ENCODE results near the gene DAW1.

GRCh38 chr2:227826563-227826962, 44.9 kb upstream of the DAW1 start:
- TF ChIP-seq CTCF (IDR thresholded peaks at IDR 0.05 in 2 of 3, conservative IDR thresholded peaks at IDR 0.05 in 1 of 3; ENCODE audit: borderline replicate concordance in 1 of 3, insufficient read depth in 1 of 3, low read depth in 2 of 3, low read length in 2 of 3) (no peak), POLR2AphosphoS5 (IDR thresholded peaks at IDR 0.05; ENCODE audit: low read depth, low read length) (no peak), SIN3A (IDR thresholded peaks at IDR 0.05; ENCODE audit: low read depth) (no peak), POLR2A (IDR thresholded peaks at IDR 0.05; ENCODE audit: borderline replicate concordance, extremely low read depth, insufficient read depth, insufficient read length) (no peak), EZH2phosphoT487 (IDR thresholded peaks at IDR 0.05; ENCODE audit: borderline replicate concordance) (no peak), JUND (IDR thresholded peaks at IDR 0.05) (no peak), ZFX (IDR thresholded peaks at IDR 0.05) (no peak), ZBTB33 (IDR thresholded peaks at IDR 0.05; ENCODE audit: extremely low read depth, insufficient replicate concordance, low read length) (no peak), EGR1 (IDR thresholded peaks at IDR 0.05; ENCODE audit: low read depth) (no peak), MAX (IDR thresholded peaks at IDR 0.05) (no peak), CEBPB (IDR thresholded peaks at IDR 0.05; ENCODE audit: low read depth) (no peak)
